Bronchial epithelial cell (primary cell): ENCODE measurements around the gene ITGA1. TPM values are rescaled to one million over a fixed set of nuclear protein-coding genes. Genes with fewer than 3 reads are reported as not detected.
A peak's percentile ranks its signal among the peaks of the same experiment; 100 is the strongest.

Experiments used
- DNase-seq: peaks from one replicate; pipeline ENCODE4 v3.0.0-alpha.2; 2010; ENCODE audit warnings: low read depth
- FAIRE-seq: peaks from 2 replicates; lab custom pipeline; 2011; peaks lifted over from hg19 to GRCh38; lab: Jason Lieb, UNC
- H3K27me3 ChIP-seq: 2 replicates; pipeline ENCODE4 v1.5.1; 2011; ENCODE audit warnings: low read length; ENCODE audit not compliant: control insufficient read depth, insufficient read depth
- H3K36me3 ChIP-seq: 2 replicates; pipeline ENCODE4 v1.5.1; 2011; ENCODE audit warnings: low read length; ENCODE audit not compliant: control insufficient read depth, insufficient read depth
- H3K4me3 ChIP-seq: 2 replicates; pipeline ENCODE4 v1.5.1; 2011; ENCODE audit warnings: mild to moderate bottlenecking, low read depth, low read length, control low read depth
- CTCF ChIP-seq: IDR thresholded peaks from 2 replicates; pipeline ENCODE4 v1.5.1; 2011; ENCODE audit warnings: mild to moderate bottlenecking, moderate library complexity, low read length, control low read depth, inconsistent platforms; ENCODE audit not compliant: insufficient read depth, severe bottlenecking
- total RNA-seq: library from RNA; depleted of rRNA; stranded (reverse); fragments of >200 nt; gene quantifications from 2 replicates; pipeline ENCODE4 v1.2.1, GENCODE V29; 2014

The ITGA1 gene
- total RNA-seq, 1 donor from 2014 or later: 3.7 TPM

GRCh38 chr5:52758014-52758413 lies 29.7 kb upstream of the ITGA1 start:
- Histone ChIP-seq H3K36me3 (no peaks in the 10 kb centered on the region), H3K27me3 (no peaks in the 10 kb centered on the region), H3K4me3 (no peak overlapping the region)
- no peak for FAIRE-seq
- peak; percentile 10 for DNase-seq
- no peak for TF ChIP-seq CTCF

- FAIRE-seq: no peak
- no peak for TF ChIP-seq CTCF
- no peak overlapping the region for H3K4me3 ChIP-seq
- H3K27me3 ChIP-seq: no peaks in the 10 kb centered on the region
- H3K36me3 ChIP-seq: no peaks in the 10 kb centered on the region
- DNase-seq: no peak
Measured at GRCh38 chr5:52759331-52759730, 28.4 kb upstream of the ITGA1 start.

GRCh38 chr5:52760695-52761366 lies 26.9 kb upstream of the ITGA1 start:
- no peak overlapping the region for H3K4me3 ChIP-seq
- no peak for DNase-seq
- no peak for TF ChIP-seq CTCF
- H3K27me3 ChIP-seq: no peaks in the 10 kb centered on the region
- H3K36me3 ChIP-seq: no peaks in the 10 kb centered on the region
- FAIRE-seq: no peak

- Histone ChIP-seq H3K36me3 (no peaks in the 10 kb centered on the region), H3K4me3 (no peak overlapping the region), H3K27me3 (no peaks in the 10 kb centered on the region)
- no peak for FAIRE-seq
- no peak for DNase-seq
- no peak for TF ChIP-seq CTCF
Measured at GRCh38 chr5:52767217-52767743, 20.4 kb upstream of the ITGA1 start.

GRCh38 chr5:52767766-52768480 lies 19.8 kb upstream of the ITGA1 start:
- no peak for TF ChIP-seq CTCF
- no peak overlapping the region for H3K4me3 ChIP-seq
- no peaks in the 10 kb centered on the region for H3K27me3 ChIP-seq
- FAIRE-seq (no peak), DNase-seq (no peak)
- H3K36me3 ChIP-seq: no peaks in the 10 kb centered on the region
